Retinal pigment epithelial cell (primary cell): ENCODE results near the gene IFI30.
"Not testable (repeated sequence)": the region's sequence is repeated elsewhere in the genome, so short reads cannot be mapped to it uniquely, and the experiment has no call there.

Experiments
- DNase-seq: peaks from one replicate; pipeline ENCODE4 v3.0.0-alpha.2; 2010; ENCODE audit warnings: low read depth
- H3K4me3 ChIP-seq: 2 replicates; pipeline ENCODE4 v1.5.1; 2011; ENCODE audit warnings: mild to moderate bottlenecking, low read length, control low read depth, moderate library complexity
- TF ChIP-seq, protein P1 (sequence below): conservative IDR thresholded peaks from 2 replicates; pipeline ENCODE4 v1.5.1; 2011; ENCODE audit warnings: low read depth, low read length, control low read depth, inconsistent platforms

Gene IFI30

DNA sequence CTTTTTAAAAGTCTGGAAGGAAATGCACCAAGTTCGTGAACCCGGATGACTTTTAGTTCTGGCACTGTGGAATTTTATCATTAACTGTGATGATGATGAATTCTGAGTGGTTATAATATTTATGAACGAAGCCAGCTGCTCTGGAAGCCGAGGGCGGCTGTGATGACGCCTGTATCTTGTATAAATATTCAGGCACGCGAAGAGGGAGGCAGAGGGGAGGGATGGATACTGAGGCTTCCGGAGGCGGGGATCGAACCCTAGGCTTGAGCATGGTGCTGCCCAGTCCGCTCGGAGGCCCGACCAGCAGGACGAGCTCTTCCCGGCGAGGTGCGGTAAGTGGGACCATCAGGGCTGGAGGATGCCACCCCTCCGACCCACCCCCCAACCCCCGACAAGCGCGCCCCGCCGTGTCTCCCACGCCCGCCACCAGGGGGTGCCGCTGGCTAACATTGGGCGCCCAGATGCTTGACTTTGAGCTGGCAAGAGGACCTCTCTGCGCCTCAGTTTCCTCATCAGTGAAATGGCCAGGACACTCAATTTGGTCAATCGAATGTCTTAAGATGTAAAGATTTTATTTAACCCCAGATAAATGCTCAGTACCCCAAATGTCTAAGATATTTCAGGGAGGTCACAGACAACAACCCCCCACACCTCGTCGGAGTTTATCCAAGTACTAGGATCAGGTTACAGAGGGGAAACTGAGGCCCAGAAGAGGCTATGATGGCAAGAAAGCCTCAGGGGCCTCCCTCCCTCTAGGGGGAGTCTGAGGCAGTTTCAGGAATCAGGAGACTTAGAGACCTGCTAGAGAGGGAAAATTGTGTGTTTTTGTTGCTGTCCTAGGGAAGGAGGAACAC is 34.7 kb downstream of the IFI30 start:
- no peak overlapping the region for H3K4me3 ChIP-seq
- TF ChIP-seq, protein P1, sequence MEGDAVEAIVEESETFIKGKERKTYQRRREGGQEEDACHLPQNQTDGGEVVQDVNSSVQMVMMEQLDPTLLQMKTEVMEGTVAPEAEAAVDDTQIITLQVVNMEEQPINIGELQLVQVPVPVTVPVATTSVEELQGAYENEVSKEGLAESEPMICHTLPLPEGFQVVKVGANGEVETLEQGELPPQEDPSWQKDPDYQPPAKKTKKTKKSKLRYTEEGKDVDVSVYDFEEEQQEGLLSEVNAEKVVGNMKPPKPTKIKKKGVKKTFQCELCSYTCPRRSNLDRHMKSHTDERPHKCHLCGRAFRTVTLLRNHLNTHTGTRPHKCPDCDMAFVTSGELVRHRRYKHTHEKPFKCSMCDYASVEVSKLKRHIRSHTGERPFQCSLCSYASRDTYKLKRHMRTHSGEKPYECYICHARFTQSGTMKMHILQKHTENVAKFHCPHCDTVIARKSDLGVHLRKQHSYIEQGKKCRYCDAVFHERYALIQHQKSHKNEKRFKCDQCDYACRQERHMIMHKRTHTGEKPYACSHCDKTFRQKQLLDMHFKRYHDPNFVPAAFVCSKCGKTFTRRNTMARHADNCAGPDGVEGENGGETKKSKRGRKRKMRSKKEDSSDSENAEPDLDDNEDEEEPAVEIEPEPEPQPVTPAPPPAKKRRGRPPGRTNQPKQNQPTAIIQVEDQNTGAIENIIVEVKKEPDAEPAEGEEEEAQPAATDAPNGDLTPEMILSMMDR: peak; percentile 57
- no peak for DNase-seq

DNA sequence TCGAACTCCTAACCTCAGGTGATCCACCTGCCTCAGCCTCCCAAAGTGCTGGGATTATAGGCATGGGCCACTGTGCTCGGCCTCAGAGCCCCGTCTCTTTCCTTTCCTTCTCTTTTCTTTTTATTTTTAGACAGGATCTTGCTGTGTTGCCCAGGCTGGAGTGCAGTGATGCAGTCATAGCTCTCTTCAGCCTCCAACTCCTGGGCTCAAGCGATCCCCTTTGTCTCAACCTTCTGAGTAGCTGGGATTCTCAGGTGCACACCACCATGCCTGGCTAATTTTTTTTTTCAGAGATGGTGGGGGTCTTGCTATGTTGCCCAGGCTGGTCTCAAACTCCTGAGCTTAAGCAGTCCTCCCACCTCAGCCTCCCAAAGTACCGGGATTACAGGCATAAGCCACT is 36.3 kb downstream of the IFI30 start:
- H3K4me3 ChIP-seq, DNase-seq: not testable (repeated sequence)

DNA sequence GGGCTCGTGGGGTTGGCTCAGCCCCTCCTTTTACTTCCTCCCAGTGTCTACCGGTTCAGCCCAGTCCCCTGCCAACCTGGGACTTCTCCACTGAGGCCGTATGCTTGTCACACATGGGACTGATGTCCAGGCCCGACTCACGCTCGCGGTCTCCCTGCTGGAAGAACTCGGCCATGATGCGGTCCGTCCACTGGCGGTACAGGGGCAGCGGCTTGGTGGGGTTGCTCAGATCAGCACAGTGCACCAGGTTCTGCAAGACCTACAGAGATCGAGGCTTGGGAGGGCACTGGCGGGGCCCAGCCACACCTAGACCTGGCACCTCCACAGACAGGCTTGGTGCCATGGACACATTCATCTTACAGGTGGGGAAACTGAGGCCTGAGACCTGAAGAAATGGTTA is 38.1 kb downstream of the IFI30 start:
- TF ChIP-seq, protein P1: no peak
- no peak overlapping the region for H3K4me3 ChIP-seq

GRCh38 chr19:18214779-18215433 is 41.3 kb downstream of the IFI30 start:
- TF ChIP-seq, protein P1: no peak
- no peak overlapping the region for H3K4me3 ChIP-seq
- DNase-seq: no peak

More for the DNA sequence above, 38.1 kb downstream of the IFI30 start:
- no peak for DNase-seq

GRCh38 chr19:18216789-18217188 is 43.2 kb downstream of the IFI30 start:
- no peak overlapping the region for H3K4me3 ChIP-seq
- TF ChIP-seq, protein P1: no peak
- no peak for DNase-seq

DNA sequence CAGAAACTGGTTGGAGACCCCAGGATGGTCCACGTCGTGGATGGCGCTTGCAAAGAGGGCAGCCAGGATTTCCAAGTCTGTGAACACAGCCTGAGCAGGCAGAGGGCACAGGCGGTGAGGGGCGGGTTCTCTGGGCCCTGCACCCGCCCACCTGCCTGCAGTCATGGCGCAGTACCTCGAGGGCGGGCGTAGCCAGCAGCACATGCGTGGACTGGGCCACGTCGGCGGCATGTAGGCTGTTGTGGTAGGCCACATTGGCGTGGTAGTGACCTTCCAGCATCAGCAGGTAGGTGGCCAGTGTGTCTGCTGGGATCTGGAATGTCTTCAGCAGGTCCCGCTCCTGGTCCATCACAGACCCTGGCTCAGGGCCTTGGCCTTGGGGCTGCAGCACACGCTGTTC is 44.5 kb downstream of the IFI30 start:
- TF ChIP-seq, protein P1: no peak
- no peak for DNase-seq
- no peak overlapping the region for H3K4me3 ChIP-seq

- TF ChIP-seq, protein P1: no peak
- no peak for DNase-seq
- H3K4me3 ChIP-seq: no peak overlapping the region
Measured at GRCh38 chr19:18218600-18218999, 45.0 kb downstream of the IFI30 start.
